Neural progenitor cell (in vitro differentiated cells): ENCODE results near the gene PHLDA1.

Source experiments
- CTCF ChIP-seq: fragments of 200-600 bp; sonication (generic); IDR thresholded peaks from 2 replicates; pipeline ENCODE4 v1.5.1; 2017; ENCODE audit warnings: antibody characterized with exemption, mild to moderate bottlenecking
- EZH2 ChIP-seq: fragments of 200-600 bp; sonication (generic); IDR thresholded peaks from 2 replicates; pipeline ENCODE4 v1.6.1; 2017; ENCODE audit warnings: antibody characterized with exemption, mild to moderate bottlenecking, moderate library complexity

- TF ChIP-seq CTCF (no peak), EZH2 (no peak)
Observed at GRCh38 chr12:75982169-75982564, 49.4 kb downstream of the PHLDA1 start.
